ENCODE data around the gene HLCS. TPM values are rescaled to one million over a fixed set of nuclear protein-coding genes. Genes with fewer than 3 reads are reported as not detected.

Gene HLCS
- total RNA-seq, 2 experiments from 2014 or later: 12.5 to 15.5 TPM

GRCh38 chr21:36757196-36757595 lies 209.3 kb downstream of the HLCS start:
- H3K27me3 Mint-ChIP-seq: no peaks in the 10 kb centered on the region
- no peak for ATAC-seq
- peaks cover 20% of the 10 kb centered on the region for H3K36me3 Mint-ChIP-seq (ENCODE audit: low read depth)
- intact Hi-C loops (cut with micrococcal nuclease): no loop called here
- ChIA-PET CTCF (interaction anchor here (0.7 kb wide), 1 partner anchor 93 kb away, joined by 3 read pairs; no protein-coding TSS in a partner anchor), POLR2A (interaction anchor here (1.1 kb wide), 2 partner anchors 21 to 160 kb away, joined by 3 to 4 read pairs; no protein-coding TSS in a partner anchor)
- no peak for DNase-seq
- no peaks in the 10 kb centered on the region for H3K9me3 Mint-ChIP-seq
- H3K27ac Mint-ChIP-seq: no peak overlapping the region
- H3K4me3 Mint-ChIP-seq: no peak overlapping the region
- TF ChIP-seq, protein P1, sequence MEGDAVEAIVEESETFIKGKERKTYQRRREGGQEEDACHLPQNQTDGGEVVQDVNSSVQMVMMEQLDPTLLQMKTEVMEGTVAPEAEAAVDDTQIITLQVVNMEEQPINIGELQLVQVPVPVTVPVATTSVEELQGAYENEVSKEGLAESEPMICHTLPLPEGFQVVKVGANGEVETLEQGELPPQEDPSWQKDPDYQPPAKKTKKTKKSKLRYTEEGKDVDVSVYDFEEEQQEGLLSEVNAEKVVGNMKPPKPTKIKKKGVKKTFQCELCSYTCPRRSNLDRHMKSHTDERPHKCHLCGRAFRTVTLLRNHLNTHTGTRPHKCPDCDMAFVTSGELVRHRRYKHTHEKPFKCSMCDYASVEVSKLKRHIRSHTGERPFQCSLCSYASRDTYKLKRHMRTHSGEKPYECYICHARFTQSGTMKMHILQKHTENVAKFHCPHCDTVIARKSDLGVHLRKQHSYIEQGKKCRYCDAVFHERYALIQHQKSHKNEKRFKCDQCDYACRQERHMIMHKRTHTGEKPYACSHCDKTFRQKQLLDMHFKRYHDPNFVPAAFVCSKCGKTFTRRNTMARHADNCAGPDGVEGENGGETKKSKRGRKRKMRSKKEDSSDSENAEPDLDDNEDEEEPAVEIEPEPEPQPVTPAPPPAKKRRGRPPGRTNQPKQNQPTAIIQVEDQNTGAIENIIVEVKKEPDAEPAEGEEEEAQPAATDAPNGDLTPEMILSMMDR (IDR thresholded peaks at IDR 0.05): no peak
- H3K4me1 Mint-ChIP-seq (ENCODE audit: low read depth): no peaks in the 10 kb centered on the region

DNA sequence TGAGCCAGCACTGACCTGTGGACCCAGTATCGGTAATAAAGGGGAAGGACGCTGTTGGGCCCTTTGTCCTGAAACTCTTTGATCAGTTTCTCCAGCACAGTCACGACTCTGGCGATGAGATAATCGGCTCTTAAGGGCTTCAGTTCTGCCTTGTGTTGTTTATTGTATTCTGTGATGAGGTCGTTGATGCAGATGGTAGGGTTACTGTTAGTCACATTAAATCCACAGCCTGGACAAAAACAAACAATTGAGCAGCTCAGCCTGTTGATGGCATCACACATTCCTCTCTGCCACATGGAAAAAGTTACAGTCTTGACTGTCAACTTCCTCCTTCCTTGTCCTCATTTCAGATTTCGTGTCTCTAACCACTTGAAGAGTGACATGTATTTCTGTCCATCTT lies 209.9 kb downstream of the HLCS start:
- intact Hi-C loops (cut with micrococcal nuclease): no loop called here
- Mint-ChIP-seq H3K4me1 (ENCODE audit: low read depth) (no peaks in the 10 kb centered on the region), H3K4me3 (no peak overlapping the region), H3K9me3 (no peaks in the 10 kb centered on the region), H3K27ac (no peak overlapping the region), H3K36me3 (ENCODE audit: low read depth) (peaks cover 20% of the 10 kb centered on the region), H3K27me3 (no peaks in the 10 kb centered on the region)
- DNase-seq: no peak
- ChIA-PET POLR2A (interaction anchor here (1.1 kb wide), 1 partner anchor 161 kb away, joined by 3 read pairs; no protein-coding TSS in a partner anchor), CTCF (interaction anchor here (0.7 kb wide), 1 partner anchor 92 kb away, joined by 3 read pairs; no protein-coding TSS in a partner anchor)
- ATAC-seq: no peak
- TF ChIP-seq, protein P1 (IDR thresholded peaks at IDR 0.05): no peak

GRCh38 chr21:36754241-36754898 lies 212.1 kb downstream of the HLCS start:
- intact Hi-C loops (cut with micrococcal nuclease): no loop called here
- H3K4me3 Mint-ChIP-seq: no peak overlapping the region
- ChIA-PET CTCF (interaction anchor here (1.1 kb wide), 1 partner anchor 100 kb away, joined by 3 read pairs; no protein-coding TSS in a partner anchor), POLR2A (no interaction called here)
- no peaks in the 10 kb centered on the region for H3K9me3 Mint-ChIP-seq
- TF ChIP-seq, protein P1 (IDR thresholded peaks at IDR 0.05): no peak
- H3K27me3 Mint-ChIP-seq: peaks cover 1% of the 10 kb centered on the region
- H3K36me3 Mint-ChIP-seq (ENCODE audit: low read depth): peaks cover 29% of the 10 kb centered on the region
- H3K4me1 Mint-ChIP-seq (ENCODE audit: low read depth): no peaks in the 10 kb centered on the region
- no peak overlapping the region for H3K27ac Mint-ChIP-seq
- no peak for ATAC-seq
- DNase-seq: no peak

DNA sequence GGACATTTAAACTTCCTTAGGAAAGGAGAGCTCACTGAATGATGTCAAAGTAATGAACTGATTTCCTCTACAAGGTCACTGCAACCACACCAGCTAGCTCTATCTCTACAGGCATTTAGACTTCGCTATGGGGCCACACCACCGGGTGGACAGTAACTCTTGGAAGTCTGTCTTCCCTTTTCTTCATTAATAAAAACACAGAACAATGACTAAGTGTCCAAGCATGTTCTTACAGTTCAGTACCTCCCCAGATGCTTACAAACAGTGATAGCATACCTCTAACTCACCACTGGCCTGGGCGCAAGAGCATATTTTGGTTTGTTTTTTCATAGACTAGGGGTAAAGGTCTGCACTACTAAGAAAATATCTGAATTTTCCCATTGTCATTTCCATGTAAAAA lies 212.9 kb downstream of the HLCS start:
- peaks cover 8% of the 10 kb centered on the region for H3K27me3 Mint-ChIP-seq
- H3K27ac Mint-ChIP-seq: no peak overlapping the region
- no peaks in the 10 kb centered on the region for H3K9me3 Mint-ChIP-seq
- H3K4me3 Mint-ChIP-seq: no peak overlapping the region
- POLR2A ChIA-PET: no interaction called here
- H3K36me3 Mint-ChIP-seq (ENCODE audit: low read depth): peaks cover 27% of the 10 kb centered on the region
- TF ChIP-seq, protein P1 (IDR thresholded peaks at IDR 0.05): no peak
- intact Hi-C loops (cut with micrococcal nuclease): no loop called here
- CTCF ChIA-PET: interaction anchor here (1.2 kb wide), 1 partner anchor 174 kb away, joined by 3 read pairs; no protein-coding TSS in a partner anchor
- ATAC-seq (no peak), DNase-seq (no peak)
- peaks cover 3% of the 10 kb centered on the region for H3K4me1 Mint-ChIP-seq (ENCODE audit: low read depth)

DNA sequence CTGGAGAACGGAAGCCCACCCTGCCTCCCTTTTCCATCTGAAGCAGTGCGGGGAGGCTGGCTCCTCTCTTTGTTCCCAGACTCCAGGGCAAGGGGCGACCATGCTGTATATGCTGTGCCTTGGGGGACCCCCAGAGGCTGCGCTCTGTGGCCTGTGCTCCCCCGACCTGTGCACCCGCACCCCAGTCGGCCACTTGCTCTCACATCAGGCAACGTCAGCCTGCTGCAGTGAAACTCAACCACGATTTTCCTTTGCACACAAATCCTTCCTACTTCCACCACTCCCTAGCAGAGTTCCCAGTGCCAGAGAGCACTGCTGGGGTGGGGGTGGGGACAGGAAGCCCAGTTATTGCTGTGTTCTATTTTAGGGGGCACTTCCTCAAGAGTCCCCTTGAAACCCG lies 215.1 kb downstream of the HLCS start:
- Mint-ChIP-seq H3K4me1 (ENCODE audit: low read depth) (peaks cover 11% of the 10 kb centered on the region), H3K4me3 (no peak overlapping the region), H3K36me3 (ENCODE audit: low read depth) (peaks cover 23% of the 10 kb centered on the region), H3K27ac (no peak overlapping the region), H3K27me3 (peaks cover 22% of the 10 kb centered on the region), H3K9me3 (no peaks in the 10 kb centered on the region)
- no peak for ATAC-seq
- intact Hi-C loops (cut with micrococcal nuclease): no loop called here
- TF ChIP-seq, protein P1 (IDR thresholded peaks at IDR 0.05): no peak
- POLR2A ChIA-PET: no interaction called here
- no peak for DNase-seq
- CTCF ChIA-PET: interaction anchor here (1.0 to 1.1 kb wide), 2 partner anchors 45 to 121 kb away, joined by 3 read pairs; no protein-coding TSS in a partner anchor

Measured in activated CD8-positive, alpha-beta T cell treated with anti-CD3 and anti-CD28 coated beads for 36 hours (primary cell).